GM12878 (cell line): ENCODE data around the gene ARL6. TPM values are rescaled to one million over a fixed set of nuclear protein-coding genes. Genes with fewer than 3 reads are reported as not detected.

Experiments used
- ATAC-seq: fragments of 200-7000 bp; cut with Tn5 transposase; 3 replicates; pipeline ENCODE4 v1.9.1; 2020; ENCODE audit warnings: mild to moderate bottlenecking, moderate library complexity
- BruUV-seq: library from RNA; stranded (reverse); fragments of 400-500 nt; replicated peaks from 2 replicates; lab custom pipeline; 2021; lab: Mats Ljungman, UMichigan
- CTCF ChIA-PET: fragments of 300-600 bp; sonication (Branson Sonifier 250); formaldehyde crosslinking; extraction: SDS; loops from one replicate; lab custom pipeline; 2021; ENCODE audit warnings: inconsistent platforms; lab: Yijun Ruan, JAX
- POLR2A ChIA-PET: fragments of 350-600 bp; formaldehyde crosslinking; extraction: SDS; loops from one replicate; lab custom pipeline; 2021; ENCODE audit warnings: inconsistent platforms; lab: Charles Lee
- RAD21 ChIA-PET: fragments of 300-600 bp; sonication (Branson Sonifier 250); formaldehyde crosslinking; loops from one replicate; lab custom pipeline; 2023; ENCODE audit warnings: antibody characterized with exemption; ENCODE audit not compliant: unreplicated experiment; lab: Charles Lee
- SMC1A ChIA-PET: fragments of 300-600 bp; sonication (Branson Sonifier 250); formaldehyde crosslinking; loops from one replicate; lab custom pipeline; 2023; ENCODE audit not compliant: unreplicated experiment, uncharacterized antibody; lab: Charles Lee
- DNase-seq: peaks from one replicate; pipeline ENCODE4 v3.0.0-alpha.2; 2011; ENCODE audit warnings: low read depth, low spot score
- FAIRE-seq: peaks from 3 replicates; lab custom pipeline; 2011; peaks lifted over from hg19 to GRCh38; lab: Jason Lieb, UNC
- H2AFZ ChIP-seq: 2 replicates; pipeline ENCODE4 v1.6.0; 2011; ENCODE audit warnings: low read depth, low read length, control low read depth; ENCODE audit not compliant: control insufficient read depth
- H3K27ac ChIP-seq: 2 replicates; pipeline ENCODE4 v1.5.1; 2011; ENCODE audit warnings: control low read depth; ENCODE audit not compliant: control insufficient read depth, insufficient read depth
- H3K27me3 ChIP-seq, 2 experiments: replicated peaks in 1 of 2; 2 replicates each; pipeline versions ENCODE4 v1.6.0 to v1.6.1; 2011; ENCODE audit warnings: low read length in 1 of 2; ENCODE audit not compliant: control insufficient read depth in 2 of 2, insufficient read depth in 2 of 2
- H3K36me3 ChIP-seq, 2 experiments: 2 replicates each; pipeline ENCODE4 v1.5.1; 2011; ENCODE audit warnings: low read length in 1 of 2; ENCODE audit not compliant: control insufficient read depth in 2 of 2, insufficient read depth in 2 of 2
- H3K4me1 ChIP-seq: 2 replicates; pipeline ENCODE4 v1.6.1; 2011; ENCODE audit warnings: mild to moderate bottlenecking, low read length, moderate library complexity, mixed read lengths; ENCODE audit not compliant: control insufficient read depth, insufficient read depth
- H3K4me2 ChIP-seq: 2 replicates; pipeline ENCODE4 v1.6.0; 2011; ENCODE audit warnings: control low read depth; ENCODE audit not compliant: control insufficient read depth, insufficient read depth
- H3K4me3 ChIP-seq: fragments of 200-600 bp; sonication (generic); 2 replicates; pipeline ENCODE4 v1.5.1; 2016
- H3K79me2 ChIP-seq: 2 replicates; pipeline ENCODE4 v1.6.0; 2011; ENCODE audit warnings: low read length; ENCODE audit not compliant: control insufficient read depth, insufficient read depth
- H3K9ac ChIP-seq: 2 replicates; pipeline ENCODE4 v1.8.0; 2011; ENCODE audit warnings: low read length, control low read depth, mixed read lengths; ENCODE audit not compliant: control insufficient read depth, insufficient read depth
- H3K9me3 ChIP-seq: replicated peaks from 3 replicates; pipeline ENCODE4 v1.5.1; 2011; ENCODE audit warnings: mild to moderate bottlenecking, low read length; ENCODE audit not compliant: control insufficient read depth, insufficient read depth
- H4K20me1 ChIP-seq: 2 replicates; pipeline ENCODE4 v1.6.0; 2011; ENCODE audit not compliant: control insufficient read depth, insufficient read depth
- BCL11A ChIP-seq: IDR thresholded peaks from 2 replicates; pipeline ENCODE4 v1.6.1; 2011; ENCODE audit warnings: low read depth, low read length
- BMI1 ChIP-seq: fragments of 450-650 bp; IDR thresholded peaks from 2 replicates; pipeline ENCODE4 v1.6.1; 2016; ENCODE audit warnings: mild to moderate bottlenecking, moderate library complexity, borderline replicate concordance
- LARP7 ChIP-seq: fragments of 450-650 bp; IDR thresholded peaks from 2 replicates; pipeline ENCODE4 v1.6.1; 2017; ENCODE audit warnings: mild to moderate bottlenecking
- NBN ChIP-seq: fragments of 450-650 bp; IDR thresholded peaks from 2 replicates; pipeline ENCODE4 v1.6.1; 2016
- RB1 ChIP-seq: fragments of 450-650 bp; formaldehyde crosslinking; IDR thresholded peaks from 2 replicates; pipeline ENCODE4 v1.6.1; 2017; ENCODE audit warnings: mild to moderate bottlenecking, borderline replicate concordance
- RELA ChIP-seq: fragments of 450-650 bp; IDR thresholded peaks from 2 replicates; pipeline ENCODE4 v1.8.0; 2014; ENCODE audit warnings: borderline replicate concordance; ENCODE audit not compliant: partially characterized antibody
- SREBF1 ChIP-seq: IDR thresholded peaks from 2 replicates; pipeline ENCODE4 v1.6.1; 2012; ENCODE audit warnings: mild to moderate bottlenecking, low read length
- SUZ12 ChIP-seq: fragments of 200-600 bp; sonication (generic); IDR thresholded peaks from one replicate; pipeline ENCODE4 v1.6.1; 2018; ENCODE audit warnings: antibody characterized with exemption, mild to moderate bottlenecking; ENCODE audit not compliant: unreplicated experiment
- WRNIP1 ChIP-seq: IDR thresholded peaks from 2 replicates; pipeline ENCODE4 v1.6.1; 2011; ENCODE audit warnings: low read depth, low read length, improper control_type of control experiment, borderline replicate concordance
- ZNF384 ChIP-seq: IDR thresholded peaks from 2 replicates; pipeline ENCODE4 v1.6.1; 2012; ENCODE audit warnings: low read depth, mild to moderate bottlenecking, low read length, improper control_type of control experiment, borderline replicate concordance
- whole genome bisulfite sequencing: methylation state at CpG from one replicate; pipeline ENCODE4 v1.1.6; 2016; ENCODE audit warnings: low lambda C conversion rate; ENCODE audit not compliant: insufficient replicate concordance, insufficient coverage; ENCODE audit errors: missing lambda C conversion rate; 5-methylcytosine and 5-hydroxymethylcytosine counted together
- in situ Hi-C: fragments of 300-500 bp; cut with MboI; formaldehyde crosslinking; loops from 9 replicates; pipeline ENCODE4 v1.14.3; 2018; ENCODE audit warnings: mixed read lengths
- intact Hi-C: fragments of 100-400 bp; cut with micrococcal nuclease; formaldehyde crosslinking; loops from one replicate; pipeline ENCODE4 v1.14.2; 2022; ENCODE audit not compliant: unreplicated experiment
- polyA plus RNA-seq, 11 experiments: library from polyadenylated mRNA; depleted of rRNA in 4 of 11; unstranded in 6 of 11; stranded (reverse) in 5 of 11; fragments of >200 nt; fragmentation: Nextera tagmentation in 4 of 11; fragmentation: Illumina TruSeq in 1 of 11; extraction: Ambion mirVana in 4 of 11; extraction: Trizol in 1 of 11; gene quantifications; 1 replicate in 1 of 11; 2 replicates in 10 of 11; pipeline versions ENCODE4 v1.2.1 to v1.2.3, GENCODE V29; 2011 to 2016; ENCODE audit warnings: inconsistent platforms in 2 of 11, missing spikeins in 2 of 11, low read depth in 1 of 11
- total RNA-seq, 4 experiments: library from RNA; depleted of rRNA in 3 of 4; stranded (reverse); fragments of >200 nt in 3 of 4; fragmentation: Illumina TruSeq in 1 of 4; extraction: Trizol in 1 of 4; gene quantifications; 2 replicates each; pipeline versions ENCODE4 v1.2.1 to v1.2.3, GENCODE V29; 2013 to 2021
- TF ChIP-seq, protein P1 (sequence below): fragments of 450-650 bp; IDR thresholded peaks from 2 replicates; pipeline ENCODE4 v1.6.1; 2016; ENCODE audit warnings: mild to moderate bottlenecking

ARL6 gene
- total and polyA plus RNA-seq, 10 of the 15 experiments (the other 5 are each of a cell fraction or from before 2014, with no cell fraction given): 2.0 to 7.3 (median 4.3) TPM

DNA sequence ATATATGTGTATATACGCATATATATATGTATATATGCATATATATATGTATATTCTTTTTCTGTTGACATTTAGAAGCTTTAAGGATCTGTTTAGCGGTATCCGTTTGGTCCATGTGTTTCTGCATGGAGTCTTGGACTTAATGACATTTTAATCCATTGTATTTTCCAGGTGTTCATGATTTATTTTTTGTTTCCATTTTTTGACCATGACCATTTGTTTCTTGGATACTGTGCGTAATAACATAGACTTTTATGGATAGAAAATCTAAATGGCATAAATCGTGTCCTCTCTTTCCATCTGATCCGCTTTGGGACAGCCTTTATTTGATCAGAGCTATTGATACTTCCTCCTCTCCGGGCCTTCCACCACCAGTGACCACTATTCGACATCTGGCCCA, 76.7 kb downstream of the ARL6 start (continued):
- TF ChIP-seq NBN (no peak), RB1 (no peak), ZNF384 (no peak), RELA (no peak), SUZ12 (no peak), BCL11A (no peak), LARP7 (no peak), SREBF1 (no peak)

DNA sequence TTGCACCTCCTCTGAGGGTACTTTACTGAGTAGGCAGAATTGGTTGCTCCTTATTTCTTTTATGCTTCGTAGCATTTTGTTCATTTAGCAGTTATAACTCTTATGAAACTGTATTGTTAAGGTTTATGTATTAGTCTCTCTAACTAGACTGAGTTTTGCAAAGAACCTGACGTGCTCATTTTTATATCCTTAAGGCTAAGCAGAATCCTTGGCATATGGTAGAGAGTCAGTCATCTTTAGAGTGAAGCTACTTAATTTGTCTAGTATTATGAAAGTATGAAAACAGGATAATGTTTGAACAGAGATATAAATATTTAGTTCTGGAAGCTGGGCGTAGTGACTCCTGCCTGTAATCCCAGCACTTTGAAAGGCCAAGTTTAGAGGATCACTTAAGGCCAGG, 77.4 kb downstream of the ARL6 start:
- DNase-seq (no peak), ATAC-seq (no peak), FAIRE-seq (no peak)
- H3K9me3 ChIP-seq: no peaks in the 10 kb centered on the region
- BruUV-seq: no TSS peak
- no peaks in the 10 kb centered on the region for H4K20me1 ChIP-seq
- H3K27ac ChIP-seq: no peak overlapping the region
- SMC1A ChIA-PET: no interaction called here
- intact Hi-C loops: no loop called here
- H3K4me3 ChIP-seq: no peak overlapping the region
- H3K9ac ChIP-seq: no peak overlapping the region
- RAD21 ChIA-PET: no interaction called here
- no peaks in the 10 kb centered on the region for H3K36me3 ChIP-seq
- in situ Hi-C loops: no loop called here
- WGBS: 82% methylated on average over 3 of the region's 3 CpGs
- no peaks in the 10 kb centered on the region for H3K79me2 ChIP-seq
- POLR2A ChIA-PET: no interaction called here
- H2AFZ ChIP-seq: no peak overlapping the region
- H3K4me1 ChIP-seq: no peaks in the 10 kb centered on the region
- CTCF ChIA-PET: interaction anchor here (1.0 kb wide), 1 partner anchor 30 kb away, joined by 4 read pairs; no protein-coding TSS in a partner anchor
- H3K4me2 ChIP-seq: no peak overlapping the region
- TF ChIP-seq, protein P1, sequence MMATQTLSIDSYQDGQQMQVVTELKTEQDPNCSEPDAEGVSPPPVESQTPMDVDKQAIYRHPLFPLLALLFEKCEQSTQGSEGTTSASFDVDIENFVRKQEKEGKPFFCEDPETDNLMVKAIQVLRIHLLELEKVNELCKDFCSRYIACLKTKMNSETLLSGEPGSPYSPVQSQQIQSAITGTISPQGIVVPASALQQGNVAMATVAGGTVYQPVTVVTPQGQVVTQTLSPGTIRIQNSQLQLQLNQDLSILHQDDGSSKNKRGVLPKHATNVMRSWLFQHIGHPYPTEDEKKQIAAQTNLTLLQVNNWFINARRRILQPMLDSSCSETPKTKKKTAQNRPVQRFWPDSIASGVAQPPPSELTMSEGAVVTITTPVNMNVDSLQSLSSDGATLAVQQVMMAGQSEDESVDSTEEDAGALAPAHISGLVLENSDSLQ: no peak
- no peak for TF ChIP-seq BMI1
- TF ChIP-seq WRNIP1: no peak
- H3K27me3 ChIP-seq: no peaks in the 10 kb centered on the region
